Sigmoid colon (tissue), 7 donors: ENCODE results near the gene ASB2. TPM values are rescaled to one million over a fixed set of nuclear protein-coding genes. Genes with fewer than 3 reads are reported as not detected.

Experiments
- DNase-seq: peaks from one replicate; pipeline ENCODE4 v3.0.0-alpha.2; 2019
- H3K27ac ChIP-seq, 4 donors: fragments of 200-600 bp; sonication (generic); one replicate each; pipeline ENCODE4 v1.5.1; 2016 to 2019; ENCODE audit warnings: mild to moderate bottlenecking in 1 of 4
- H3K27me3 ChIP-seq, 3 donors: fragments of 200-600 bp; sonication (generic); one replicate each; pipeline ENCODE4 v1.5.1; 2019; ENCODE audit warnings: mild to moderate bottlenecking in 1 of 3
- H3K36me3 ChIP-seq, 4 donors: fragments of 200-600 bp; sonication (generic); one replicate each; pipeline ENCODE4 v1.5.1; 2016 to 2019
- H3K4me1 ChIP-seq, 4 donors: fragments of 200-600 bp; sonication (generic); one replicate each; pipeline ENCODE4 v1.5.1; 2017 to 2019
- H3K4me3 ChIP-seq, 4 donors: fragments of 200-600 bp; sonication (generic); one replicate each; pipeline ENCODE4 v1.5.1; 2017 to 2019; ENCODE audit warnings: mild to moderate bottlenecking in 2 of 4, moderate library complexity in 1 of 4
- H3K9me3 ChIP-seq, 4 donors: fragments of 200-600 bp in 3 of 4; sonication (generic) in 3 of 4; one replicate each; pipeline versions ENCODE4 v1.5.1 to v1.6.1; 2013 to 2019
- EP300 ChIP-seq, 4 donors: sonication (generic); formaldehyde crosslinking; IDR thresholded peaks; one replicate each; pipeline ENCODE4 v1.6.1; 2017; ENCODE audit warnings: antibody characterized with exemption in 4 of 4
- POLR2A ChIP-seq, 2 donors: fragments of 450-650 bp; IDR thresholded peaks; one replicate each; pipeline ENCODE4 v1.6.1; 2016; ENCODE audit warnings: antibody characterized with exemption in 2 of 2, mild to moderate bottlenecking in 2 of 2, moderate library complexity in 2 of 2
- POLR2AphosphoS5 ChIP-seq, 4 donors: sonication (generic); formaldehyde crosslinking; IDR thresholded peaks; one replicate each; pipeline ENCODE4 v1.6.1; 2017; ENCODE audit warnings: antibody characterized with exemption in 4 of 4
- WGBS, 2 donors: extraction: QIAGEN DNeasy Blood & Tissue Kit; methylation state at CpG; one replicate each; pipeline ENCODE4 v1.1.7; 2013; 5-methylcytosine and 5-hydroxymethylcytosine counted together
- intact Hi-C: fragments of 100-400 bp; cut with DNase I; formaldehyde crosslinking; loops from one replicate; pipeline ENCODE4 v1.15.1; 2023
- polyA plus RNA-seq, 3 donors: library from polyadenylated mRNA; stranded (reverse); fragments of 200-250 nt; gene quantifications; one replicate each; pipeline ENCODE4 v1.2.3, GENCODE V29; 2013
- total RNA-seq, 4 donors: library from RNA; depleted of rRNA; stranded (reverse); fragments of >200 nt; gene quantifications; one replicate each; pipeline ENCODE4 v1.1.0, GENCODE V29; 2016
- TF ChIP-seq, protein P1 (sequence below), 4 experiments: fragments of 450-650 bp in 3 of 4; fragments of 200-600 bp in 1 of 4; IDR thresholded peaks; one replicate each; pipeline ENCODE4 v1.5.1; 2016 to 2019; ENCODE audit warnings: antibody characterized with exemption in 4 of 4, mild to moderate bottlenecking in 3 of 4, moderate library complexity in 2 of 4
- donor health status: healthy with polysubstance abuse.
- donor health status: Bipolar disorder and iron deficiency.
- donor health status: healthy.

ASB2 gene, protein sequence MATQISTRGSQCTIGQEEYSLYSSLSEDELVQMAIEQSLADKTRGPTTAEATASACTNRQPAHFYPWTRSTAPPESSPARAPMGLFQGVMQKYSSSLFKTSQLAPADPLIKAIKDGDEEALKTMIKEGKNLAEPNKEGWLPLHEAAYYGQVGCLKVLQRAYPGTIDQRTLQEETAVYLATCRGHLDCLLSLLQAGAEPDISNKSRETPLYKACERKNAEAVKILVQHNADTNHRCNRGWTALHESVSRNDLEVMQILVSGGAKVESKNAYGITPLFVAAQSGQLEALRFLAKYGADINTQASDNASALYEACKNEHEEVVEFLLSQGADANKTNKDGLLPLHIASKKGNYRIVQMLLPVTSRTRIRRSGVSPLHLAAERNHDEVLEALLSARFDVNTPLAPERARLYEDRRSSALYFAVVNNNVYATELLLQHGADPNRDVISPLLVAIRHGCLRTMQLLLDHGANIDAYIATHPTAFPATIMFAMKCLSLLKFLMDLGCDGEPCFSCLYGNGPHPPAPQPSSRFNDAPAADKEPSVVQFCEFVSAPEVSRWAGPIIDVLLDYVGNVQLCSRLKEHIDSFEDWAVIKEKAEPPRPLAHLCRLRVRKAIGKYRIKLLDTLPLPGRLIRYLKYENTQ
- total RNA-seq (100 to 1,000 TPM; 117 to 178 (median 139) TPM), polyA plus RNA-seq (1 to 10 TPM; 1.2 to 10.0 (median 4.2) TPM)

DNA sequence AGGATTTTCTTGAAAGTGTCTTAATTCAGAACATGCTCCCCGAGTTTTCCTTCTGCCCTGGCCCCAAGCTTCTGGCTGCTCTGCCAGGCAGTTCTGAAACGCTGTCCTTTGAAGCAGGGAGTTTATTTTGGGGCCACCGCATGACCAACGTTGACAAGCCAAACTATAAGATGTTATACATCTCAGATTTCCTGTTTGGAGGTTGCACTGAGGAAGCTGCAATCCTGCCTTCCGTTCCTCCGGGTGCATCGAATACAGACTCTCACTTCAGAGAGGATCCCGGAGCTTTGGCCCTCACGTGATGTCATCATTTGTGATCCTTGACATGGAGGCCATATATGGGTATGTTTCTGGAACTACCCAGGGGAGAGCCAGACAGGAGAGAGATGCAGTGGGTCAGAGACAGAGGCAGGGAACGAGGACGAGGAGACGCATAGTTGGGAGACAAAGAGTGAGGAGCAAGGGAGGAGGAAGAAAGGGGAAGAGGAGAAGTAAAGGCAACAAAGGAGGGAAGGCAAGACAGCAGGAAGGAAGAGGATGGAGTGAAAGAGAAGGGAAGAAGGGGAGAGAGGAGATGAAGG is at the start of gene ASB2:
Gene ASB2 (minus strand): TSS at position 94 of the 581 bp plus-strand sequence. CDS start 12,031 bp downstream, outside the sequence.
- Histone ChIP-seq H3K36me3 (no peaks in the 10 kb centered on the region), H3K4me3 (peak within 1 kb of the TSS; percentile 42 to 65 (median 58)), H3K4me1 (peaks cover 0 to 75% (median 54%) of the 10 kb centered on the region in 4 donors), H3K27ac (peak within 1 kb of the TSS; percentile 86 to 93 (median 90)), H3K27me3 (no peaks in the 10 kb centered on the region), H3K9me3 (no peaks in the 10 kb centered on the region)
- TF ChIP-seq POLR2AphosphoS5 (IDR thresholded peaks at IDR 0.05) = peak; percentile 97 to 98 (median 98)
- peak in 2 of 4 donors; percentile 62 to 82 for TF ChIP-seq EP300 (IDR thresholded peaks at IDR 0.05)
- TF ChIP-seq POLR2A (IDR thresholded peaks at IDR 0.05) = peak; percentile 92 to 94
- TF ChIP-seq, protein P1, sequence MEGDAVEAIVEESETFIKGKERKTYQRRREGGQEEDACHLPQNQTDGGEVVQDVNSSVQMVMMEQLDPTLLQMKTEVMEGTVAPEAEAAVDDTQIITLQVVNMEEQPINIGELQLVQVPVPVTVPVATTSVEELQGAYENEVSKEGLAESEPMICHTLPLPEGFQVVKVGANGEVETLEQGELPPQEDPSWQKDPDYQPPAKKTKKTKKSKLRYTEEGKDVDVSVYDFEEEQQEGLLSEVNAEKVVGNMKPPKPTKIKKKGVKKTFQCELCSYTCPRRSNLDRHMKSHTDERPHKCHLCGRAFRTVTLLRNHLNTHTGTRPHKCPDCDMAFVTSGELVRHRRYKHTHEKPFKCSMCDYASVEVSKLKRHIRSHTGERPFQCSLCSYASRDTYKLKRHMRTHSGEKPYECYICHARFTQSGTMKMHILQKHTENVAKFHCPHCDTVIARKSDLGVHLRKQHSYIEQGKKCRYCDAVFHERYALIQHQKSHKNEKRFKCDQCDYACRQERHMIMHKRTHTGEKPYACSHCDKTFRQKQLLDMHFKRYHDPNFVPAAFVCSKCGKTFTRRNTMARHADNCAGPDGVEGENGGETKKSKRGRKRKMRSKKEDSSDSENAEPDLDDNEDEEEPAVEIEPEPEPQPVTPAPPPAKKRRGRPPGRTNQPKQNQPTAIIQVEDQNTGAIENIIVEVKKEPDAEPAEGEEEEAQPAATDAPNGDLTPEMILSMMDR (IDR thresholded peaks at IDR 0.05) = peak in 1 of 4 experiments; percentile 3
- intact Hi-C loops = no loop called here
- DNase-seq = peak; percentile 92
- 26 to 49% methylated on average over 12 of the region's 12 CpGs for WGBS, 2 donors

DNA sequence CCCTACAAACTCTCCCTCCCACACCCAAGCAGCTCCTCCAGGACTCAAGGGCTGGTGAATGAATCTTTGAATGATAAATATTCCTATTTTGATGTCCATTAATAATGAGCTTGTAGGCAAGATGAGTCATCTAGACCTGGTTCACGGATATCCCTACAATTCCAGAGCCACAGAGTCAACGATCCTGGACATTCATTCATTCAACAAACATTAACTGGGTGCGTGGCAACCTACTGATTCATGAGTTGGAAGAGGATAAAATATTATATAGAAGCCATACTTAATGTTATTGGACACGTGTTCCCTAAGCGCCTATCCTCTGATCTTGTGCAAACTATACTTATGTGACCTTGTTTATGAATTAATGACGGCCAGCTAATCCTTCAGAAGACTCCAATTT is 49.4 kb upstream of the ASB2 start:
- H3K36me3 ChIP-seq = no peaks in the 10 kb centered on the region
- no peaks in the 10 kb centered on the region for H3K27me3 ChIP-seq
- peaks cover 0 to 16% (median 10%) of the 10 kb centered on the region in 4 donors for H3K4me1 ChIP-seq
- H3K9me3 ChIP-seq = no peaks in the 10 kb centered on the region
- TF ChIP-seq POLR2AphosphoS5 (IDR thresholded peaks at IDR 0.05) (no peak), POLR2A (IDR thresholded peaks at IDR 0.05) (no peak)
- H3K4me3 ChIP-seq = peak overlapping the region in 3 of 4 donors; percentile 73 to 84 (median 75)
- intact Hi-C loops = loop anchor here (5.0 kb wide), 1 partner anchor 147 kb away; the partner anchor contains the start of gene PPP4R4
- 34 to 56% methylated on average over 6 of the region's 6 CpGs for WGBS, 2 donors
- no peak overlapping the region for H3K27ac ChIP-seq
- DNase-seq = no peak

DNA sequence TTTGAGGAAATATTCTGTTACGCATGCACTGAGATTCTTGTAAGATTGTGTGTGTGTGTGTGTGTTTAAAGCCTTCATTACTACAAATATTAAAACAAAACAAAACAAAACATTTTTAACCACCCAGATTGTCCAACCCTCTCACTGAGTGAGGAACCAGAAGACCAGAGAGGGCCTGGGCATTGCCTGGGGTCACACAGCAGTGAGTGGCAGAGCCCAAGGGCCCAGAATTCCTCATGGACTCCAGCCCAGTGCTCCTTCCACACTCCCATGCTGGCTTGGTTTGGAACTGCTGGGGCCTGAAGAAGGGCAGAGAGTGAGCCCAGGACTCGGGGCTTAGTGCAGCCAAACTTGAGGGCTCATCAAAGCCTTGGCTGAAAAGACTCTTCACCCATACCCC is 48.2 kb upstream of the ASB2 start:
- Histone ChIP-seq H3K27ac (no peak overlapping the region), H3K27me3 (no peaks in the 10 kb centered on the region), H3K9me3 (no peaks in the 10 kb centered on the region), H3K36me3 (no peaks in the 10 kb centered on the region), H3K4me1 (peaks cover 0 to 16% (median 10%) of the 10 kb centered on the region in 4 donors), H3K4me3 (no peak overlapping the region)
- no peak for TF ChIP-seq EP300 (IDR thresholded peaks at IDR 0.05)
- TF ChIP-seq POLR2A (IDR thresholded peaks at IDR 0.05) = no peak
- TF ChIP-seq, protein P1 (IDR thresholded peaks at IDR 0.05) = no peak
- no peak for TF ChIP-seq POLR2AphosphoS5 (IDR thresholded peaks at IDR 0.05)
- intact Hi-C loops = no loop called here
- 91% methylated on average over 2 of the region's 2 CpGs for WGBS, 2 donors
- no peak for DNase-seq

DNA sequence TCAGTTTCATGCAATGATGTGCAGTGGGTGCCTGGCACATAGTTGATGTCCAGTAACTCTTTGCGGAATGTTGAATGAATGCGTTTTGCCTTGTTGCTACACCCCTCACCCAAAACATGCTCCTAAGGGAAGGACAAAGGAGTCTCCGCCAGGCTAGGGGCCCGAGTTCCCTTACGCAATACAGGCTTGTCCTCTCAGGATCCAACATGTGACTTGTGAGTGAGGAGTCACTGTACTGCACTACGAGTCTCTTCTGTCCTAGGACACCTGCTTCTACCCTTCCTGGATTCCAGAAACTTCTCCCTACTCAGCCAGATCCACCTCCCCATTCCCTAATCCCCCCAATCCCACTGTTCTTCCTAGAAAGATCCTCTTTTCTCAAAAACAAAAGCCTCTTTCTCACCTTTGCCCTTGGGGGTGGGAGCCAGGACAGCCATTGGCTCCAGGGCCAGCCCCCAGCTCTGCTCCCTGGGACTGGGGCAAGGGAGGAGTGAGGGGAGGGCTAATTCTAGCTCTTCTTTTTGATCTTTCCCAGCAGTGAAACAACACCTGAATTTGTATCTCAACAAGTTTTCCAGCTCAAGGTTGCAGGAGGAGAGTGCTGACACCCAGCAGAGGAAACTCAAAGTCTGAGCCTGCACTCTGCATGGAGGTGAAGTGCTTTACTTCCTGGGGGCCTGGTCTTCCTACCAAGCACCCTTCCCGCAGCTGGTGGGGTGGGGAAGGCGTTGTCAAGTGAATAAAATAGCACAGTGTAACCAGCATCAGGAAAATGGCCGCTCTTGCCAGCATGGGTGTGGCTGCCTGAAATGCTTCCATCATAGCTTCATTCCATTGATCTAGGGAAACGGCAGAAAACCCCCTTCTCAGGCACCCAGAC is 46.4 kb upstream of the ASB2 start:
- intact Hi-C loops = no loop called here
- H3K27me3 ChIP-seq = no peaks in the 10 kb centered on the region
- no peak for DNase-seq
- TF ChIP-seq, protein P1 (IDR thresholded peaks at IDR 0.05) = no peak
- TF ChIP-seq POLR2A (IDR thresholded peaks at IDR 0.05) = no peak
- no peak for TF ChIP-seq EP300 (IDR thresholded peaks at IDR 0.05)
- TF ChIP-seq POLR2AphosphoS5 (IDR thresholded peaks at IDR 0.05) = no peak
- 57 to 79% methylated on average over 10 of the region's 10 CpGs for WGBS, 2 donors
- H3K36me3 ChIP-seq = no peaks in the 10 kb centered on the region
- no peak overlapping the region for H3K27ac ChIP-seq
- peaks cover 0 to 15% (median 10%) of the 10 kb centered on the region in 4 donors for H3K4me1 ChIP-seq
- no peaks in the 10 kb centered on the region for H3K9me3 ChIP-seq
- no peak overlapping the region for H3K4me3 ChIP-seq
